Ascending aorta (tissue), 2 donors: ENCODE results near the gene LRRC27. TPM values are rescaled to one million over a fixed set of nuclear protein-coding genes. Genes with fewer than 3 reads are reported as not detected.

Source experiments
- DNase-seq, 2 donors: peaks; one replicate each; pipeline ENCODE4 v3.0.0-alpha.2; 2019; ENCODE audit warnings: low spot score in 2 of 2
- H3K27ac ChIP-seq, 2 donors: fragments of 200-600 bp; sonication (generic); one replicate each; pipeline ENCODE4 v1.5.1; 2016 to 2017; ENCODE audit warnings: mild to moderate bottlenecking in 1 of 2
- H3K27me3 ChIP-seq: fragments of 200-600 bp; sonication (generic); one replicate; pipeline ENCODE4 v1.5.1; 2017
- H3K36me3 ChIP-seq, 2 donors: fragments of 200-600 bp; sonication (generic); one replicate each; pipeline ENCODE4 v1.5.1; 2016
- H3K4me1 ChIP-seq, 2 donors: fragments of 200-600 bp; sonication (generic); one replicate each; pipeline ENCODE4 v1.5.1; 2016 to 2017; ENCODE audit warnings: mild to moderate bottlenecking in 1 of 2
- H3K4me3 ChIP-seq, 2 donors: fragments of 200-600 bp; sonication (generic); one replicate each; pipeline ENCODE4 v1.5.1; 2016 to 2017; ENCODE audit warnings: mild to moderate bottlenecking in 1 of 2
- H3K9me3 ChIP-seq, 2 donors: fragments of 200-600 bp; sonication (generic); one replicate each; pipeline ENCODE4 v1.5.1; 2016
- CTCF ChIP-seq, 3 experiments: fragments of 200-600 bp in 2 of 3; fragments of 450-650 bp in 1 of 3; sonication (generic) in 2 of 3; IDR thresholded peaks; one replicate each; pipeline ENCODE4 v1.5.1; 2016 to 2019; ENCODE audit warnings: antibody characterized with exemption in 3 of 3, mild to moderate bottlenecking in 1 of 3, moderate library complexity in 1 of 3
- intact Hi-C: fragments of 100-400 bp; cut with DNase I; formaldehyde crosslinking; loops from one replicate; pipeline ENCODE4 v1.15.1; 2023
- total RNA-seq: library from RNA; depleted of rRNA; stranded (reverse); fragments of >200 nt; gene quantifications from one replicate; pipeline ENCODE4 v1.1.0, GENCODE V29; 2016

LRRC27 gene
- total RNA-seq, 1 donor from 2014 or later: 2.0 TPM

DNA sequence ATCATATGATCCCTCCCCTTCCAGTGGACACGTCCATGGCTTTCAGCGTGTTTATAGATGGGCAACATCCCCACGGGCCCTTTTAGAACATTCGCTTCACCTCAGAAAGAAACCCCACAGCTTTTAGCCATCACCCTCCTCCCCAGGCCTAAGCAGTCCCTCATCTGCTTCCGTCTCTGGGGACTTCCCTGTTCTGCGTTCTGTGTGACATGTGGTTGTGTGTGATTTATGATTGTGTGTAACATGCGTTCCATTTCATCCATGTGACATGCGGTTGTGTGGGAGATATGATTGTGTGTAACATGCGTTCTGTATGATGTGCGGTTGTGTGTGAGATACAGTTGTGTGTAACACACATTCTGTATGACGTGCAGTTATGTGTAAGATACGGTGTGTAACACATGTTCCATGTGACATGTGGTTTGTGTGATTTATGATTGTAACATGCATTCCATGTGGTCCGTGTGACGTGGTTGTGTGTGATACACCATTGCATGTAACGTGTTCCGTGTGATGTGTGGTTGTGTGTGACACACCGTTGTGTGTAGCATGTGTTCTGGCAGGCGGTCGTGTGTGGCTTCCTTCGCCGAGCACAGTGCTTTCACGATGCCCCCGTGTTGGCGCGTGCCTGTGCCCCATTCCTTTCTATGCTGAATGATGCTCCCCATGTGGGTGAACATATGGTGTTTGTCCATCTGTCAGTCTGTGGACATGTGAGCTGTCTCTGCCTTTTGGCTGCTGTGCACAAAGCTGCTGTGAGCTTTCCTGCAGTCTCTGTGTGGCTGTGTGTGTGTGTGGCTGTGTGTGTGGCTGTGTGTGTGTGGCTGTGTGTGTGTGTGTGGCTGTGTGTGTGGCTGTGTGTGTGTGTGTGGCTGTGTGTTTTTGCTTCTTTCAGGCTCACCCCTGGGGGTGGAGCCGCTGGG is 91.2 kb downstream of the LRRC27 start:
- DNase-seq: no peak
- Histone ChIP-seq H3K27me3 (no peaks in the 10 kb centered on the region), H3K27ac (peak overlapping the region; percentile 84 to 86), H3K9me3 (no peaks in the 10 kb centered on the region), H3K36me3 (no peaks in the 10 kb centered on the region), H3K4me1 (peaks cover 13 to 31% of the 10 kb centered on the region in 2 donors), H3K4me3 (no peak overlapping the region)
- no peak for TF ChIP-seq CTCF (IDR thresholded peaks at IDR 0.05)
- intact Hi-C loops: no loop called here

- no peak overlapping the region for H3K27ac ChIP-seq
- no peaks in the 10 kb centered on the region for H3K36me3 ChIP-seq
- TF ChIP-seq CTCF (IDR thresholded peaks at IDR 0.05): no peak
- intact Hi-C loops: no loop called here
- H3K9me3 ChIP-seq: no peaks in the 10 kb centered on the region
- no peaks in the 10 kb centered on the region for H3K27me3 ChIP-seq
- H3K4me3 ChIP-seq: no peak overlapping the region
- H3K4me1 ChIP-seq: peaks cover 13 to 24% of the 10 kb centered on the region in 2 donors
- DNase-seq: no peak
Observed at GRCh38 chr10:132423966-132424861, 92.2 kb downstream of the LRRC27 start.

GRCh38 chr10:132425029-132425756 is 93.2 kb downstream of the LRRC27 start:
- intact Hi-C loops: no loop called here
- Histone ChIP-seq H3K27me3 (no peaks in the 10 kb centered on the region), H3K4me3 (no peak overlapping the region), H3K36me3 (no peaks in the 10 kb centered on the region), H3K27ac (no peak overlapping the region), H3K9me3 (no peaks in the 10 kb centered on the region), H3K4me1 (peaks cover 13 to 21% of the 10 kb centered on the region in 2 donors)
- TF ChIP-seq CTCF (IDR thresholded peaks at IDR 0.05): no peak
- DNase-seq: no peak

GRCh38 chr10:132425757-132426155 is 93.8 kb downstream of the LRRC27 start:
- Histone ChIP-seq H3K36me3 (no peaks in the 10 kb centered on the region), H3K4me1 (peaks cover 13 to 16% of the 10 kb centered on the region in 2 donors), H3K27me3 (no peaks in the 10 kb centered on the region), H3K4me3 (no peak overlapping the region), H3K27ac (no peak overlapping the region), H3K9me3 (no peaks in the 10 kb centered on the region)
- intact Hi-C loops: no loop called here
- no peak for DNase-seq
- TF ChIP-seq CTCF (IDR thresholded peaks at IDR 0.05): no peak

GRCh38 chr10:132427006-132427771 is 95.2 kb downstream of the LRRC27 start:
- peaks cover 0 to 2% of the 10 kb centered on the region in 2 donors for H3K4me1 ChIP-seq
- no peak for DNase-seq
- H3K4me3 ChIP-seq: no peak overlapping the region
- intact Hi-C loops: no loop called here
- no peak overlapping the region for H3K27ac ChIP-seq
- TF ChIP-seq CTCF (IDR thresholded peaks at IDR 0.05): no peak
- no peaks in the 10 kb centered on the region for H3K27me3 ChIP-seq
- no peaks in the 10 kb centered on the region for H3K9me3 ChIP-seq
- H3K36me3 ChIP-seq: no peaks in the 10 kb centered on the region
